Epidermal melanocyte (primary cell): ENCODE measurements around the gene DCP1B.

Experiments used
- DNase-seq: peaks from one replicate; pipeline ENCODE4 v3.0.0; 2011; ENCODE audit warnings: low spot score; ENCODE audit not compliant: insufficient read length

DCP1B gene

GRCh38 chr12:1906579-1906978, 97.7 kb downstream of the DCP1B start:
- DNase-seq = no peak

DNA sequence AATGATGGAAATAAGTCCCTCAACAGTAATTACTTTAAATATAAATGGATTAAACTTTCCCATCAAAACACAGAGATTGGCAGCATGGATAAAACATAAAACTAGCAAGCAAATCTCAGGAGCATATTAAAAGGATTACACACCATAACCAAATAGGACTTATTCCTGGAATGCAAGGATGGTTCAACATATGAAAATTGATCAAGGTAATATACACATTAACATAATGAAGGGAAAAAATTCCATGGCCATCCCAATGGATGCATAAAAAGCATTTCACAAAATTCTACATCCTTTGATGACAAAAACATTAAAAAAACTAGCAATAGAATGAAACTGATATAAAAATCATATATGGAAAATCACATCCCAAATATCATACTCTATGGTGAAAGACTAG, 99.4 kb downstream of the DCP1B start:
- no peak for DNase-seq

GRCh38 chr12:1896964-1897363, 107.3 kb downstream of the DCP1B start:
- DNase-seq = no peak
